Glomerular visceral epithelial cell (primary cell): Measurements from ENCODE around the gene DPEP3.

Source experiments
- DNase-seq: peaks from one replicate; pipeline ENCODE4 v3.0.0-alpha.2; 2016; ENCODE audit errors: extremely low spot score

DPEP3 gene

DNA sequence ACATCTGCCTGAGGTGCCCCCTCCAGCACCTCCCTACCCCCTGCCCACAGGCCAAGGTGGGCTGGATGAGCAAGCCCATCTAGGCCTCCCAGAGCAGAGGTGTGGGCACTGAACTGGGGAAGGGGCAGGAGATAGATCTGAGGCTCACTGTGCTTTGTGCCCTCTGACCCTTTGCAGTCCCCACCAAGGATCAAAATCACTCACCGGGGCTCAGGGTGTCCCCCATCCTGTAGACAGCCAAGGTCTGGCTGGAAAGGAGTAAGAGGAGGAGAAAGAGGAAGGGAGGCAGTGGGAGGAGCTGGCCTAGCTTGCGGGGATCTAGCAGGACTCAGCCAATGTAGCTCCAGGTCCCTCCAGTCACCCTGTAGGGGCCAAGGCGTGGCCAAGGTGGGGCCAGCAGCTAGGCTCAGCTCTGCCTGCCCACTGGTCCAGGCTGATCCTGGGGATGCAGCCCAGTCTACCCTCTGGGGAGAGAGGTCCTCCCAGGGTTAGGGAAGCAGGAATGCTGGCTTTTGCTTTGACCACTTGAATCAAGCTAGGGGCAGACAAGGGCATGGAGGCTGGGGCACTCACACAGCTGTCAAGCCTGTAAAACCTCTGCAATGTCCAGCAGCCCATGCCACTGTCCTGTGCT is 13.6 kb downstream of the DPEP3 start:
- peak; percentile 49 for DNase-seq

DNA sequence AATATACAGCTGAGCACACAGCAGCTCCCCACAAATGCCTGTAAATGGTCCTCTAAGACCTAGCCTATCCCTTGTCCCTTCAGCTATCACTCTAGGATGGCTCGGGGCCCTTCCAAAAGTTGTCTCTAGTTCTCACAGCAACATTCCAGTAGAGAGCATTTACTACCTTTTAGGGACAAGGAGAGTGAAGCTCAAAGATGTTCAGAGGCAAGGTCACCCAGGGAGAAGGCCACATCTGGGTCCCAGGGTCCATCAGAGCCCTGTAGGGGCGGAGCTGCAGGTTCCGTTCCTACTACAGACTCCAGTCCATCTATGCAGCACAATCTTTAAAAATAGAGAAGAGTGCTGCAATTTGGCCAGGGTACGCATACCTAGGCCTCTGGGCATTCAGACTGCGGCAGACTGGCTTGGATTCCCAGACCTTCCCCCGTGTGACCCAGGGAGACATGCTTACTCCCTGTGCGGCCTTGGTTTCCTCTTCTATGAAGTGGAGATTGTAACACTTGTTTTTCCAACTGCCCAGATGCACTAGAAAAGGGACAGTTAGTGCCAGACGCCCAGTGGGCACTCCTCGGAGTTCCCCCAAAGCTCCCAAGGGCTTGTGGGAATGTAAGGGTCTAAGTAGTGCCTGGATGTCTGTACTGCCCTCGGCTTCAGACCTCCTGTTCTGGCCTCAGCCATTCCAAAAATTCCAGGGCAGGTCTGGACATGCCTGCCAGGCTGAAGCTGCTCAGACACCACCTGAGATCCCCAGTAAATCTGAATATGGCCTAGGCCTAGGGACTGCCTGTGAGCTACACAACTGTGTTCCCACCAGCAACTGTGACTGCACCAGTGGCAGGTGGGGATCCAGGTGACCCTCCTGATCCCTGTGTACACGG is 14.4 kb downstream of the DPEP3 start:
- peak; percentile 39 for DNase-seq

DNA sequence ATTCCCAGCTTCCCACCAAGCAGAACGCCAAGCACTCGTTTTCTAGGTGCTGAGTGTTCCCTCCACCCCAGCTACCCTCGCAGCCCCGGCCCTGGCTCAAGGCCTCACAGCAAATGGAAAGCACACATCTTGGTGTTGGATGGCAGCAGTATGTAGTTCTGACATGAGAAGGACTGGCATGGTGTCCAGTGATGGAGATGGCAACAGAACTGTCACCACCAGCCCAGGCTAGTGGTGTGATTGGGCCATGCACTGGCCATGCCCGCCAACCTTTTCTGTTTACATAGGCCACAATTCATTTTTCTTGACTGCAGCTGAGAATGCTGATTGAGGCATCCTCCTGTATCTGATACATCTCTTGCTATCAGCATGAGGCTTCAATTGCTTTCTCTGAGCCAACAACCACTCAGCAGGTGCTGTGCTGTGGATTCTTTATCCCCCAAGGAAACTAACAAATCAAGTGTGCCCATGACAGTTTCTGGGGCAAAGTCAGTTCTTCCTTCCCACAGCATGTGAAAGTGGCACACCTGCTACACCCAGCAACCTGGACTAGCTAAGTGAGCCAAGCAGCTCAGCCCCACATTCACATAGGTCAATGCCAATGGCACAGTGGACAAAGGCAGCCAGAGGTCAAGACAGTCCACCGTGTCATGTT is 15.7 kb downstream of the DPEP3 start:
- DNase-seq, result no peak

DNA sequence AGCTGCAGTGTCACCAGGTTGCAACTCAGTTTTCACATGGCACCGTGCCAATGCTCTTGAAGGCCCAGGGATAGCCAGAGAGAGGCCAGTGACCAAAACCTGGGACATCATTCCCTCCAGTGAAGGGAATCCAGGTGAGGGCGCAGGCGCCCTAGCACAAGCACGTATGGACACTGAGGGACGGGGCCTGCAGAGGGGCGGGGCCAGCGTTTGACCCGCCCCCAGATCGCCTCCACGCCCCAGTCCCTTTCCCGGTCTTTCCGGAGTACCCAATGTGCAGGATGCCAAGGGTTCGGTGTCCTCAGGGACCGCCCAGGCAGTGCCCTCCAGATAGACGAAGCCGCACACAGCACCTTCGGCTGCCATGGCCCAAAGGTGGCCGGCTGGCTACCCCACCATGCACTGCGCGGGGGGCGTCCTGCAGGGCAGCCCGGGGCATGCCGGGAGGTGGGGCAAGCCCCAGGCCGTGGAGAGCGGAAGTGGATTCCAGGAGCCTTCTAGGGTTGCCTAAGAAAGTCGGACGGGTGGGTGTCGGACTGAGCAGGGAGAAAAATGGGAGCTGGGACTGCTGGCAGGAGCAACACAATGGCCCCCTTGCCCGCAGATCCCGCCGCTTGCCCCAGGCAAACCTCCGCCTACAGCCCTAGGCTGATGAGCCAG is 16.5 kb downstream of the DPEP3 start:
- no peak for DNase-seq

DNA sequence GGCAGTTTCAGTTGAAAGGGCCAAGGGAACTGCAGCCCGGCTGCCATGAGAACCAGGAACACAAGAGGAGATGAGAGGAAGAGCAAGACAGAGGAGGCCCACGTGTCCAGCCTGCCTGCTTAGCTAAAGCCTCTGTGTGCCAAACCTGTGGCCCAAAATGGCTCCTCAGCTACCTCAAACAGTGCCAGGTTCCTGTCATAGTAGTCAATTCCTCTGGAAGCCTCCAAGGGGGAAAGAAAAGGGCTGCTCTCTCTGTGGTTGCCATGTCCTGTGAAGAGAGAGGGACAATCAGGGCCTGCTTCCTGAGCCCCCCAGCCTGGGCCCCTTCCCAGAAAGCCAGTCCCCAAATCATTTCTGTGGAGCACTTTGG is 17.0 kb downstream of the DPEP3 start:
- no peak for DNase-seq

DNA sequence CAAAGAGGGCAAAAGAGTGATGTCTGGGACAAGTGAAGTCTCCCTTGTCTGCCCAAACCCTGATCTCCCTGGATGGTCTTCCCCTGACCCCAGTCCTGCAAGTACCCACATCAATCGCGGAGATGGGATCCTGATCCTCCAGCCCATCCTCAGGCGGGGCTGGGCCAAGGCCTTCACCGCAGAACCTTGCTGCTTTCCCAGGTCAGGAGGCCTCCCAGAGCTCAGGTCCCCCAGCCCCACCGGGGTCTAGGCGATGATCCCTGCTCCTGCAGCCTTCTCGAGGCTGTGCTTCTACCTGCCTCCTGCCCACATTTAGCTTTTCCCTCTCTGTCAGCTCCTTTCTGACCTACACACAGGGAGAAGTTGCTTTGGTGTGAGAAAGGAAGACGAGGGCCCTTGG is 18.2 kb downstream of the DPEP3 start:
- DNase-seq, result no peak

DNA sequence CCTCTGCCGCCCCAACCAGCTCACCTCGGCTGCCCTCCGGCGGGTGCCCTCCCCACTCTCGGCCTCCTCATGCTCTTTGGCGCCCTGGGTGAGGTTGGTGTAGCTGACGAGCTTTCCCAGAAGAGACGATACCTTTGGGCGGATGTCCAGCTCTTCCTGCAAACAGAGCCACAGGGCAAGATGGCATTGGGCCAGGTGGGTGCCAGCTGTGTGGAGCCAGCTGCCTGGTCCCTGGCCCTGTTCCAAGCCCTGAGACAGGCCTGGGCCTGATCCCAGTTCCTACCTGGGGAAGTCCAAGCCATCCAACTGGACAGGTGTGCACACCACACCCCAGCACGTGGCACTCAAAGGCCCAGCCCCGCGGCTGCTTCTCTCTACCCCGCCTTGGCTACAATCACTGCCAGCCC is 18.7 kb downstream of the DPEP3 start:
- no peak for DNase-seq

DNA sequence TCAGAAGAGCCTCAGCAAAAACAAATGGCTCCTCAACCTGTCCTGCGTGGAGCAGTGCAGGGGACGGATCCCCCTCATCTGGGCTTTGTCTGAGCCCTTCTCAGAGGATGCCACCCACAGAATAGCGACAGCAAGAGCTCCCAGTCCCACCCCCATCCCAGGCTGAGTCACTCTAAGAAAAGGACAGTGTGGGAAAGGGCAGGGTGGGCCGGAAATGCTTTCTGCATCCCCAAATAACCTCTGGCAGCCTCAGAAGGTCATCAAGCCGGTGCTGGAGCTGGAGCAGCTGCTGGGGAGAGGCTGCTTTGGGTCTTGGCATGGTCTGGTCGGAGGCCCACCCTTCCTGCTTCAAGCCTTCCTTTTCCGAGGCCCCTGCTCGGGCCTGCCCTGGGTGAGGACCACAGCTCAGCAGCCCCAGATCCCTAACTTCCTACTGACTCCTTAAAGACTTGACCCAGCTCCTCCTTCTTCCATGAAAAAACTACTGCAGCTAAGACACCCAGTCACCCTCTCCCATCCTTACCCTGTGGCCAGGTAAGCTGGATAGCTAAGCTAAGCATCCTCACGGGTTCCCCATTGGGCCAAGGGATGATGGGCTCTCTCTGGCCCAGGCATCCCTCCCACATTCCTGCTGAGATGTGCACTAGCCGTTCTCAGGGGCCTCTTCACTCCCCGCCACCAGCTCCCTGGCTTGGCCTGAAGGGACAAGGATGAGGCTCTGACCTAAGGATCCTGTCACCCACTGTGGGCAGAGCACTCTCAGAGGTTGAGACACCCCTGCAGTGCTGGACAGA is 20.6 kb downstream of the DPEP3 start:
- no peak for DNase-seq

DNA sequence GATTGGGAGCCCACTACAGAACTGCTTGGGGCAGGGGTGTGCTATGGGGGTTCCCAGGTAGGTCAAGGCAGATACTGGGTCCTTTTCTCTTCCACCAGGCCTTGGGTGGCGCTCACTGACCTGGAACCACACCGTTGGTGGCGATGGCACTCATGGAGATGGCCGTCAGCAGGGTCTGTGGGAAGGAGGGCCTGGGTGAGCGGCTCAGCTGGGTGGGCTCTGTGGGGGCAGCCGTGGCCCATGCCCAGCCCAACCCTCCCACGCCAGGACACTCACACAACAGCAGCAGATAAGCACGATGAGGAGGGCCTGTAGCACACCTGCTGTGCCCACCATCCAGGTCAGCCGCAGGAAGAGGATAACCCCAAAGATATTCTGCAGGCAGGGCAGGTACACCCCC is 22.7 kb downstream of the DPEP3 start:
- DNase-seq, result no peak

DNA sequence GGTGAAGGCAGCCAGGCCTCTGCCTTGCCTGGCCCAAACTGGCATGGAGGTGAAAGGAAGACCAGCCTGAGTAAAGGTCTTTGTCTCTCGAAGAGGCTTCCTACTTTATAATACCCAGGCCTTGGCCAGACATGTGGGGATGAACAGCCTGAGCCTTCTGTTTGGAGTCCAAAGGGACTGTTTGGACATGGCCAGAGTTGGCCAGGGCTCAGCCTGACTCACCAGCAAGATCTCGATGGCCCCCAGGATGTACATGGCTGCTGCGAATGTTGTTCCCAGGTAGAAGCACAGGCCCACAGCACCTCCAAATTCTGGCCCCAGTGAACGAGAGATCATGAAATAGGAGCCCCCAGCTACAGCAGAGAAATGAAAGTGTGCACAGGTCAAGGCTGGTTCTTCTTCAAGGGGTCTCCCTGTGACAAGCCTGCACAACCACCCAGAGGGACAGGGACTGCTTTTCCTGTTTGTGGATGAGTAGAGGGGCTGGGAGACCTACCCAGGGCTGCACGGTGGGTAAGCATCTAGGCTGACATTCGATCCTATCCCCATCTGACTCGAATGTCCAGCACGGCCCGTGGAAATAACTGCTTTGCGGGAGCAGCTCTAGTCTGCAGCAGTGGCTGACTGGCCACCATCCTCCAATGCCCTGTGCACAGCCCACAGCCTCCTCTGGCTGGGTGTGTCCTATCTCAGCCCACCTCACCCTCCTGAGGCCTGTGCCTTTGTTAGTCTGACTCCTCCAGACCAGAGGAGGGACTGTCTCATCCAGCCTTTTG is 25.7 kb downstream of the DPEP3 start:
- DNase-seq, result no peak

DNA sequence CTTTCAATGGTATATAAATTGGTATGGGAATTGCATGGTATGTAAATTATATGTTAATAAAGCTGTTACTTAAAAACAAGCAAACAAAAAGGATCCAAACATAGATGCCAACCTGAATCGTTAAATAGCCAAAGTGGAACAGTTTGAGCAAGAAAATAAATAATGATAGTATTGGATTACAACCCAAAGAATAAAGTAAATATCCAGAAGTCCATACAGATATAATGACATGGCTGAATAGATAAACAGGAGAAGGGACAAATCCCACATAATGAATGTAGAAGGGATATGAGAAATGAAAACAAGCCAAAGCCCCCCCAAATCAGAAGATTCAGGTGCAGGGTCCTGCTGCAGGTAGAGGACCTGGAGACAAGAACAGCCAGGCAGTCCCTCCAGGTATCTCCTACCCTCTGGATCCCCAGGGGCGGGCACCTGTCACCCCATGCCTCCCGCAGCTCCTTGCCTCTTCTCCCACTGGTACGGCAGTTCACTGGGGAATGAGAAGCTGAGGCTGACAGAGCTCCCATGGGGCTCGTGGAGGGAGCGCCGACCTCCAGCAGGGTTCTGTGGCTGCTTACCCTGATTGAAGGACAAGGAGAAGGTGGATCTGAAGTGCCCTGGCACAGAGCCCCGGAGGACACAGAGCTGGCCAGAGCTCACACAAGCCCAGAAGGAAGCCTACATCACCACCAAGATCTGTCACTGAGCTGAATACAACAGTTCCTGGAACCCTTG is 26.5 kb downstream of the DPEP3 start:
- DNase-seq, result no peak

DNA sequence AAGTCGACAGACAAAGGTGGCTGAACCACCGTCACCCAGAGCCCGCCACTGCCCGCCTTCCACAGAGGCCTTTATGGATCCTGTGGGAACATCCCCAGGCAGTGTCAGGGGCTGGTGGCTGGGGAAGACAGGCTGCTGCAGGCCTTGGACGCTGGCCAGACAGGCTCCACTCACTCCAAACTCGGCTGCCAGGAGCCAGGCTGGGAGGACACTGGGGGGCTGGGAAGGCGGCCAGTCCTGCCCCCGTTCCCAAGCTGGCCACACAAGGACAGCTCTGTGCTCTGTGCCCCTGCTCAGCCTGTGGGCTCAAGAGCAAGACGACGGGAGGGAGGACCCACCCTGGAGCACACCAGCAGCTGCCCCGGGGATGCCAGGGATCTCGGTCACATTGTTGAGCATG is 28.8 kb downstream of the DPEP3 start:
- DNase-seq, result no peak

DNA sequence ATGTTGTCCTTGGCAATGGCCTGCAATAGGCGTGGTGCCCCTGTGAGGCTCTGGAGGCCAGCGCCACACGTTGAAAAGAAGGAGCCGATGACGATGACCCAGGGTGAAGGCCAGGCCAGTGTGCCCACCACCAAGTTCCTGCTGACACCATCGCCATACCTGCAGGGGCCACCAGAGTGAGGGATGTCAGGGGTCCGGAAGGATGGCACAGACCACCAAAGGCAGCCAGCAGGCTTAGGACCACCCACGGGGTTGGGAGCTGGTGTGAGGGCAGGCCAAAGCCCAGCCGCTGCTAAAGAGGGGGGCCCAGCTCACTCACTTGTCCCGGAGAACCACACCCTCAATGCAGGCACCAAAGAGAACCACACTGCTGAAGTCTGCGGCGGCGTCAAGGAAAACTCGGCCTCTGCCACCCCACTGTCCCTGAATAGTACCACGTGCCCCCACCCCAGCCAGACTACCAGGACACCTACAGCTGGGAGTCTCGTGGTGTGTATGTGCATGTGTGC is 29.9 kb downstream of the DPEP3 start:
- no peak for DNase-seq

DNA sequence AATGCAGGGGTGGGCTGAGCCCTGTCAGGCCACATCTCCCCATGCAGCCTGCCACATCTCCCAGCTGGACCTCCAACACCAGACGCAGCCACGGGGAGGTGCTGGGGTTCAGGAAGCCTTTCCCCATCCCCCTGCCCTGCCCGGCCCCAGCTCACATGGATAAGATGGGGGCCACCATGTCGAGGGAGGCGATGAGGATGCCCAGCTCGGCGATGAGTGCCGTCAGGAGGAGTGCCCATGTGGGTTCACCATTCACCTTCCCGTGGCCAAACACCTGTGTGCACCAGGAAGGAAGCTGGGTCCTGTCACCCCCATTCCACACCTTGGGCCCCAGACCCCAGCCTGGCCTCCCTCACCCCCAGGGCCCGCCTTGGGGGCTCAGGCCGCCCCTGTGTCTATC is 30.7 kb downstream of the DPEP3 start:
- DNase-seq, result no peak

DNA sequence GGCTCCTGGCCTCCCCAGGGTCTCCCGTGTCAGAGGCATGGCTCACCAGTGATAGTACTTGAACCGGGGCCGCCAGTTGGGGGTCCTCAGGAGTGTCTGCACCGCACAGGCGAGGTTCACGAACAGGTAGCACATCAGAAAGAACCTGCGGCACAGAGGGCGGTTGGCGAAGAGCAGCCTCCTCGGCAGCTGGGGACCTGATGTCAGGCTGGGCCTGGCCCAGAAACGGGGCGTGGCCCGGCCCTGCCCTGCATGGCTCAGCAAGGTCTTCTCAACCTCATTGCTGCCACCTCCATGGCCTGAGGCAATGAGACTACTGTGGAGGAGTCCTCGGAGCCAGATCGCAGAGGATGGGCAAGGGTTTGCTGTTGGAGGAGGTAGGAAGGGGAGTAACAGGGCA is 32.3 kb downstream of the DPEP3 start:
- no peak for DNase-seq

DNA sequence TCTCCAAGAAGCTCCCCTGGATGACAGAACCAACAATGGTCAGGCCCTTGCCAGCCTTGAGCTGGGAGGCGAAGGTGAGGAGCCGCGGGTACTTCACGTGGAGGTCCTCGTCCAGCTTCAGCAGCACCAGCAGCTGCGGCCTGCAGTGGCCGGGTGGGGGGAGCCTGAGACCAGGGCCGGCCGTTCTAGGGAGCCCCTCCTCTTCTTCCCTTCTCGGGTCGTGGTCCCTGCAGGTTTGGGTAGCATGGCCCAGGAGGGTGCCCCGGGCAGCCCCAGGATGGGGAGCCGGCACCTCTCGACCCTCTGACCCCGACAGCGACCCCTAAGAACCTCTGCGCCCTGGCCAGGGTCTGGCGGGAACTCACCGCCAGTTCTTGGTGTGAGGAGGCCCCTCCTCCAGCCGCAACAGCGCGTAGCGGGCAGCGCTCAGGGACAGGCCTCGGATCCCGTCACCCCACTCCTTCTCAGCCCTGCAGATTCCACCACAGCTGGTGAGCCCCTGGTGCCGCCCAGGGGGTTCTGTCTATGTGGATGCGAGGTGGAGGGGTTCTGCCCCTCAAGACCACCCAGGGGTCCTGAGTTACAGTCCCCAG is 33.2 kb downstream of the DPEP3 start:
- DNase-seq, result no peak

DNA sequence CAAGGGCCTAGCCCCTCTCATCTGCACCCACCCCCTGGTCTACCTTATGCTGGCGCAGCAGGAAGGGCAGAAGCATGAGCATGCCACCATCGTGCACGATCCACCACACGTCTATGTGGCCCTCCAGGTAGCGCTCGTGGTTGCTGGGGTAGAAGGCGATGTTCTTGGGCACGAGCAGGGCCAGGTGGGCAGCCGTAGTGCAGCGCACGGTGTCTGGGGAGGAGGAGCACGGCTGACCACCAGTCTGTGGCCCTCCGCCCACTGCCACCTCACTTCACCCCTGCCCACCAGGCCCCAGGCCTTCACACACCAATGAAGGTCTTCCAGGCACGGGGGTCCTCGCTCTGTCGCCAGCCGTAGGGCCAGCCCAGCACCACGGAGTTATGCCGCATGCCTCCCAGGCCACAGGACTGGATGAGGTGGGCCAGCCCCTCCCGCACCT is 34.1 kb downstream of the DPEP3 start:
- DNase-seq, result no peak

DNA sequence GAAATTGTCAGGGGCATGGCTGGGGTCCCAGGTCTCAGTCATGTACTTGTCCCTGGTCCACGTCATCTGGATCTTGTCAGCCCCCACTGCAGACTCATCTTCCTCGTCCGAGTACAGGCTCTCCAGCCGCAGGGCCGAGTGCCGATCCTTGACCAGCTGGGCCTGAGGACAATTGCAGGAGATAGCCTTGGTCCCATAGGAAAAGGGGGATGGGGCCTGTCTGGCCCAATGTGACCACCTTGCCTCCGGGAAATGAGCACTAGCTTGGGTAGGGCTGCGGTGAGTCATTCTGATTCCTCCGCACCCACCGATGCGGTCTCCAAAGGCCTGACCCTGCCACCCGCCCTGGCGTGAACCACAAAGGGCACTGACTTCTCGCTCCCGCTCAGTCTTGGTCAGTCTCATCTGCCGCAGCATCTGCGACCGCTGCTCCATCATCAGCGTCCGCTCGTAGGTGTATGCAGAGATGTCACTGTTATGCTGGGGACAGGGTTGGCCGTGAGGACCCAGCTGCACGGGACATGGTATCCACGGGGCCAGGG is 34.8 kb downstream of the DPEP3 start:
- DNase-seq, result no peak

DNA sequence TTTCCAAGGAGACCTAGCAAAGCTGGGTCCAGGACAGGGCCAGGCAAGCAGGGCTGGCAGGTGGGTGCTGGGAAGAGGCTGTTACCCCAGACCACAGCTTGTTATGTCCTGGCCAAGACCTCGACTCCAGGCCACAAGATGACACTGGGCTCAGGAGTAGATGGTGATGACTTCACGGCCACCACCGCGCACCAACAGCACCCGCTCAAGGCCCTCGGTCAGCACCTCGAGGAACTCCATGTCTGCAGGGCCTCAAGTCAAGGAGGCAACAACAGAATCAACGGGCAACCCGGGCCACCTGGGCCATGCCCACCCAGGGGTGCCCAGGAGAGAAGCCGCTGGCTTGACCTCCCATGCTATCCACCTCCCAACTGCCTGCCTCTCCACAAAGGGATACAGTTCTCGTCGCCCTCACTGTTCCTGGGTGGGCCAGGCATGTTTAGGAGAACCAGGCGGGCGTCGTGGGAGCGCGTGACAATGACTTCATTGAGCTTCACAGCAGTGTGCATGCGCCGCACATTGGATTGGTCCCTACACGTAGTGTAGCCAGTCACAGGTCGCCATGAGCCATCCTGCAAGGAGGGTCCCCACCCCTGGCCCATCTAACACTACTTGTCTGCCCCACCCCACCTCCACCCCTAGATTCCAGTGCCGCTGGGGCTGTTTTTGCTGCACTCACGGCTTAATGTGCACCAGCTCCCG is 35.5 kb downstream of the DPEP3 start:
- DNase-seq, result no peak
